BJ (cell line): ENCODE results near the gene MAFB. TPM values are rescaled to one million over a fixed set of nuclear protein-coding genes. Genes with fewer than 3 reads are reported as not detected.

Experiments used
- CTCF ChIA-PET: fragments of 350-600 bp; formaldehyde crosslinking; extraction: SDS; loops from one replicate; lab custom pipeline; 2021; ENCODE audit warnings: antibody characterized with exemption, inconsistent platforms; lab: Yijun Ruan, JAX
- POLR2A ChIA-PET: fragments of 300-600 bp; sonication (Branson Sonifier 250); formaldehyde crosslinking; extraction: SDS; loops from one replicate; lab custom pipeline; 2021; ENCODE audit warnings: antibody characterized with exemption; lab: Charles Lee
- DNase-seq: peaks from one replicate; pipeline ENCODE4 v3.0.0-alpha.2; 2011; ENCODE audit warnings: low read depth
- H3K27me3 ChIP-seq: 2 replicates; pipeline ENCODE4 v1.6.0; 2011; ENCODE audit warnings: low read length; ENCODE audit not compliant: control insufficient read depth, insufficient read depth
- H3K36me3 ChIP-seq: 2 replicates; pipeline ENCODE4 v1.5.1; 2011; ENCODE audit warnings: low read length; ENCODE audit not compliant: control insufficient read depth, insufficient read depth
- H3K4me3 ChIP-seq: 2 replicates; pipeline ENCODE4 v1.5.1; 2011; ENCODE audit warnings: low read depth, mild to moderate bottlenecking, control low read depth, low read length
- CTCF ChIP-seq: IDR thresholded peaks from 2 replicates; pipeline ENCODE4 v1.5.1; 2011; ENCODE audit warnings: low read depth, mild to moderate bottlenecking, control low read depth, inconsistent platforms, low read length, moderate library complexity; ENCODE audit not compliant: insufficient read depth
- polyA plus RNA-seq: library from polyadenylated mRNA; depleted of rRNA; stranded (reverse); fragments of >200 nt; gene quantifications from 2 replicates; pipeline ENCODE4 v1.2.3, GENCODE V29; 2011

The MAFB gene
- polyA plus RNA-seq, 1 experiment: 0.06 TPM

GRCh38 chr20:40686893-40687292, 2.1 kb downstream of the MAFB start:
- ChIA-PET CTCF (interaction anchor here (1.1 kb wide), 1 partner anchor 9 kb away, joined by 3 read pairs; no protein-coding TSS in a partner anchor), POLR2A (no interaction called here)
- H3K4me3 ChIP-seq: no peak overlapping the region

GRCh38 chr20:40686434-40686882, 2.6 kb downstream of the MAFB start:
- ChIA-PET CTCF (interaction anchor here (1.1 kb wide), 1 partner anchor 8 kb away, joined by 3 read pairs; no protein-coding TSS in a partner anchor), POLR2A (no interaction called here)
- no peak for TF ChIP-seq CTCF
- H3K36me3 ChIP-seq: no peaks in the 10 kb centered on the region
- DNase-seq: no peak
- no peak overlapping the region for H3K4me3 ChIP-seq
- peaks cover 24% of the 10 kb centered on the region for H3K27me3 ChIP-seq

More at GRCh38 chr20:40686893-40687292, 2.1 kb downstream of the MAFB start:
- Histone ChIP-seq H3K36me3 (no peaks in the 10 kb centered on the region), H3K27me3 (peaks cover 26% of the 10 kb centered on the region)
- no peak for TF ChIP-seq CTCF
- DNase-seq: no peak

- no peaks in the 10 kb centered on the region for H3K36me3 ChIP-seq
- peaks cover 20% of the 10 kb centered on the region for H3K27me3 ChIP-seq
- CTCF ChIA-PET: no interaction called here
- TF ChIP-seq CTCF: no peak
- DNase-seq: no peak
- POLR2A ChIA-PET: no interaction called here
- no peak overlapping the region for H3K4me3 ChIP-seq
Observed at GRCh38 chr20:40685349-40685748, 3.7 kb downstream of the MAFB start.

GRCh38 chr20:40683894-40684268, 5.2 kb downstream of the MAFB start:
- no peak for TF ChIP-seq CTCF

GRCh38 chr20:40683221-40683893, 5.7 kb downstream of the MAFB start:
- ChIA-PET POLR2A (no interaction called here), CTCF (no interaction called here)
- peaks cover 19% of the 10 kb centered on the region for H3K27me3 ChIP-seq
- TF ChIP-seq CTCF: no peak
- no peaks in the 10 kb centered on the region for H3K36me3 ChIP-seq
- DNase-seq: no peak
- H3K4me3 ChIP-seq: no peak overlapping the region

More at GRCh38 chr20:40683894-40684268, 5.2 kb downstream of the MAFB start:
- Histone ChIP-seq H3K4me3 (no peak overlapping the region), H3K36me3 (no peaks in the 10 kb centered on the region), H3K27me3 (peaks cover 20% of the 10 kb centered on the region)
- DNase-seq: no peak
- CTCF ChIA-PET: no interaction called here
- POLR2A ChIA-PET: no interaction called here
